ENCODE measurements around the gene USP32. TPM values are rescaled to one million over a fixed set of nuclear protein-coding genes. Genes with fewer than 3 reads are reported as not detected.

Gene USP32
- total and polyA plus RNA-seq, 2 donors (not counting 3 experiments of a cell fraction or from before 2014, with no cell fraction given) = 15.7 to 52.9 TPM

DNA sequence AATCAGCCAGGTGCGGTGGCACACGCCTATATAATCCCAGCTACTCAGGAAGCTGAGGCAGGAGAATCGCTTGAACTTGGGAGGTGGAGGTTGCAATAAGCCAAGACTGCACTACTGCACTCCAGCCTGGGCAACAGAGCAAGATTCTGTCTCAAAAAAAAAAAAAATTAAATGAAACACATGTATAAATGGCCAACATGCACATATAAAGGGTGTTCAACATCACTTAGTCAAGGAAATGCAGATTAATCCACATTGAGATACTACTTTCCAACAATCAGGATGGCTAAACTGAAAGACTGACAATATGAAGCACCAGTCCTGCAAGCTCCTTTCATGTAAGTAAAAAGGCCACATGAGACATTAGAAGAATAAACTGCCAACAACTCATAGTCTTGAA lies 20.5 kb downstream of the USP32 start:
- CTCF ChIA-PET = interaction anchor here (1.2 kb wide), 1 partner anchor 140 kb away, joined by 5 read pairs; no protein-coding TSS in a partner anchor
- no peak for FAIRE-seq

More for the DNA sequence above, 20.5 kb downstream of the USP32 start:
- Histone ChIP-seq H3K36me3 (ENCODE audit: control insufficient read depth in 2 of 2, extremely low read depth in 1 of 2, insufficient read depth in 2 of 2, low read length in 2 of 2) (no peaks in the 10 kb centered on the region), H2AFZ (ENCODE audit: low read depth, low read length) (no peak overlapping the region), H3K4me1 (ENCODE audit: control insufficient read depth, extremely low read depth, insufficient read depth, low read length) (no peaks in the 10 kb centered on the region), H3K9me1 (replicated peaks; ENCODE audit: control insufficient read depth, extremely low read depth, insufficient read depth, low read length) (no peaks in the 10 kb centered on the region), H4K20me1 (replicated peaks; ENCODE audit: control insufficient read depth, extremely low read depth, insufficient read depth, low read length) (no peaks in the 10 kb centered on the region), H3K27ac (ENCODE audit: insufficient read depth, low read depth, low read length) (no peak overlapping the region), H3K79me2 (ENCODE audit: control insufficient read depth, insufficient read depth, low read length) (peaks cover 24% of the 10 kb centered on the region), H3K9me3 (replicated peaks; ENCODE audit: control insufficient read depth, insufficient read depth, low read length) (no peaks in the 10 kb centered on the region), H3K9ac (replicated peaks; ENCODE audit: extremely low read depth, insufficient read depth, low read length) (no peak overlapping the region), H3K27me3 (ENCODE audit: control insufficient read depth in 2 of 2, insufficient read depth in 2 of 2, low read length in 2 of 2) (no peaks in the 10 kb centered on the region), H3K4me3 (replicated peaks in 1 of 3; ENCODE audit: insufficient read depth in 1 of 3, low read depth in 1 of 3, low read length in 3 of 3) (no peak overlapping the region), H3K4me2 (ENCODE audit: insufficient read depth, low read length) (no peak overlapping the region)
- no peak for DNase-seq (ENCODE audit: low read depth, low spot score)
- TF ChIP-seq EZH2 (IDR thresholded peaks at IDR 0.05; ENCODE audit: borderline replicate concordance, low read depth, low read length, severe bottlenecking) (no peak), JUN (IDR thresholded peaks at IDR 0.05; ENCODE audit: borderline replicate concordance, insufficient read depth, insufficient read length, low read depth) (no peak), FOS (IDR thresholded peaks at IDR 0.05; ENCODE audit: borderline replicate concordance, insufficient read depth, low read length) (no peak), POLR2AphosphoS5 (IDR thresholded peaks at IDR 0.05; ENCODE audit: insufficient read depth, low read depth, low read length) (no peak), MYC (IDR thresholded peaks at IDR 0.05; ENCODE audit: low read depth, low read length) (no peak), POLR2A (IDR thresholded peaks at IDR 0.05; ENCODE audit: low read depth, low read length) (no peak), CTCF (IDR thresholded peaks at IDR 0.05; ENCODE audit: extremely low read depth in 1 of 2, insufficient read depth in 1 of 2, low read depth in 1 of 2, low read length in 2 of 2) (no peak)
- intact Hi-C loops (cut with micrococcal nuclease) = no loop called here
- POLR2A ChIA-PET = no interaction called here
- no TSS peak for BruUV-seq (replicated peaks)
- dilution Hi-C loops (cut with MboI; ENCODE audit: extremely low pct_ligation_motif_present, low sequenced_read_pairs) = no loop called here

Measured in endothelial cell of umbilical vein (primary cell).